Neural cell (in vitro differentiated cells): Measurements from ENCODE around the gene SLC24A3.

Experiments
- CTCF ChIP-seq: fragments of 450-650 bp; IDR thresholded peaks from 2 replicates; pipeline ENCODE4 v1.5.1; 2014; ENCODE audit warnings: antibody characterized with exemption, mild to moderate bottlenecking, moderate library complexity; ENCODE audit not compliant: poor library complexity, severe bottlenecking
- EP300 ChIP-seq: fragments of 450-650 bp; conservative IDR thresholded peaks from 2 replicates; pipeline ENCODE4 v1.6.1; 2014; ENCODE audit warnings: antibody characterized with exemption, mild to moderate bottlenecking, moderate library complexity; ENCODE audit not compliant: poor library complexity, severe bottlenecking
- EZH2 ChIP-seq: fragments of 200-600, 300-800 bp; shearing (Covaris generic), sonication (generic); IDR thresholded peaks from 2 replicates; pipeline ENCODE4 v1.6.1; 2014; ENCODE audit warnings: antibody characterized with exemption, low read length, borderline replicate concordance, mild to moderate bottlenecking; ENCODE audit not compliant: insufficient read depth, poor library complexity, severe bottlenecking
- MXI1 ChIP-seq: fragments of 450-650 bp; conservative IDR thresholded peaks from 2 replicates; pipeline ENCODE4 v1.6.1; 2014; ENCODE audit warnings: antibody characterized with exemption, mild to moderate bottlenecking; ENCODE audit not compliant: poor library complexity, severe bottlenecking
- POLR2AphosphoS5 ChIP-seq: IDR thresholded peaks from 2 replicates; pipeline ENCODE4 v1.6.1; 2012
- RAD21 ChIP-seq: fragments of 450-650 bp; conservative IDR thresholded peaks from 2 replicates; pipeline ENCODE4 v1.6.1; 2014; ENCODE audit warnings: antibody characterized with exemption, mild to moderate bottlenecking, moderate library complexity
- SMC3 ChIP-seq: fragments of 450-650 bp; conservative IDR thresholded peaks from 2 replicates; pipeline ENCODE4 v1.6.1; 2014; ENCODE audit warnings: antibody characterized with exemption, mild to moderate bottlenecking, moderate library complexity; ENCODE audit not compliant: poor library complexity
- TAF1 ChIP-seq: IDR thresholded peaks from 2 replicates; pipeline ENCODE4 v1.6.1; 2012; ENCODE audit warnings: low read depth
- TF ChIP-seq, protein P1 (sequence below): IDR thresholded peaks from 2 replicates; pipeline ENCODE4 v1.6.1; 2012; ENCODE audit warnings: borderline replicate concordance

DNA sequence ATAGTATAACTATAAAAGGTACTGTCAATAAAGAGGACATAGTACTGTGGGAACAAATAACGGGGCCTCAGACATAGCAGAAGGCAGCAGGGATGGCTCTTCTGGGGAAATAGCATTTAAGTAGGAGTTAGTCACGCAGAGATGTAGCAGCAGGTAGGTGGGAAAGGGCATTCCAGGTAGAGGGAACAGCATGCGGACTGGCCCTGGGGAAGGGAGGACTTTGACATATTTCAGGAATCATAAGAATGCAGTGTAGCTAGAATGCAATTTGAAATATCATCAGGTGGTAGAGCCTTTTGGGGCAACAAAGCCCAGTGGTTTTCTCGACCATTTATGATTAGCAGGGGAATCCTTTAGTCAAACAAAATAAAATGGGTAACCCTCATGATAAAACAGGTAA is 191.1 kb downstream of the SLC24A3 start:
- no peak for TF ChIP-seq CTCF
- TF ChIP-seq EZH2 = no peak
- no peak for TF ChIP-seq EP300
- TF ChIP-seq TAF1 = no peak
- no peak for TF ChIP-seq POLR2AphosphoS5
- TF ChIP-seq RAD21 = no peak
- TF ChIP-seq, protein P1, sequence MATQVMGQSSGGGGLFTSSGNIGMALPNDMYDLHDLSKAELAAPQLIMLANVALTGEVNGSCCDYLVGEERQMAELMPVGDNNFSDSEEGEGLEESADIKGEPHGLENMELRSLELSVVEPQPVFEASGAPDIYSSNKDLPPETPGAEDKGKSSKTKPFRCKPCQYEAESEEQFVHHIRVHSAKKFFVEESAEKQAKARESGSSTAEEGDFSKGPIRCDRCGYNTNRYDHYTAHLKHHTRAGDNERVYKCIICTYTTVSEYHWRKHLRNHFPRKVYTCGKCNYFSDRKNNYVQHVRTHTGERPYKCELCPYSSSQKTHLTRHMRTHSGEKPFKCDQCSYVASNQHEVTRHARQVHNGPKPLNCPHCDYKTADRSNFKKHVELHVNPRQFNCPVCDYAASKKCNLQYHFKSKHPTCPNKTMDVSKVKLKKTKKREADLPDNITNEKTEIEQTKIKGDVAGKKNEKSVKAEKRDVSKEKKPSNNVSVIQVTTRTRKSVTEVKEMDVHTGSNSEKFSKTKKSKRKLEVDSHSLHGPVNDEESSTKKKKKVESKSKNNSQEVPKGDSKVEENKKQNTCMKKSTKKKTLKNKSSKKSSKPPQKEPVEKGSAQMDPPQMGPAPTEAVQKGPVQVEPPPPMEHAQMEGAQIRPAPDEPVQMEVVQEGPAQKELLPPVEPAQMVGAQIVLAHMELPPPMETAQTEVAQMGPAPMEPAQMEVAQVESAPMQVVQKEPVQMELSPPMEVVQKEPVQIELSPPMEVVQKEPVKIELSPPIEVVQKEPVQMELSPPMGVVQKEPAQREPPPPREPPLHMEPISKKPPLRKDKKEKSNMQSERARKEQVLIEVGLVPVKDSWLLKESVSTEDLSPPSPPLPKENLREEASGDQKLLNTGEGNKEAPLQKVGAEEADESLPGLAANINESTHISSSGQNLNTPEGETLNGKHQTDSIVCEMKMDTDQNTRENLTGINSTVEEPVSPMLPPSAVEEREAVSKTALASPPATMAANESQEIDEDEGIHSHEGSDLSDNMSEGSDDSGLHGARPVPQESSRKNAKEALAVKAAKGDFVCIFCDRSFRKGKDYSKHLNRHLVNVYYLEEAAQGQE = no peak
- TF ChIP-seq MXI1 = no peak
- no peak for TF ChIP-seq SMC3
